Inflammatory macrophage treated with lipopolysaccharide for 4 hours (primary cell): ENCODE measurements around the gene TANC2.

Source experiments
- DNase-seq: peaks from one replicate; pipeline ENCODE4 v3.0.0-alpha.2; 2020

TANC2 gene

GRCh38 chr17:62965686-62966425, at the start of gene TANC2:
Gene TANC2, plus strand, starts transcription at chr17:62966235. Its CDS starts 43,325 bp downstream, at chr17:63009560.
- peak; percentile 63 for DNase-seq

- peak; percentile 38 for DNase-seq
Measured at GRCh38 chr17:62916684-62917571, 49.1 kb upstream of the TANC2 start.

GRCh38 chr17:62919388-62919787, 46.6 kb upstream of the TANC2 start:
- DNase-seq: no peak

GRCh38 chr17:62920300-62920699, 45.7 kb upstream of the TANC2 start:
- DNase-seq: no peak

- DNase-seq: no peak
Measured at GRCh38 chr17:62921817-62922216, 44.2 kb upstream of the TANC2 start.

- no peak for DNase-seq
Measured at GRCh38 chr17:62923258-62924150, 42.5 kb upstream of the TANC2 start.

- DNase-seq: no peak
Measured at GRCh38 chr17:62925267-62925836, 40.7 kb upstream of the TANC2 start.

- no peak for DNase-seq
Measured at GRCh38 chr17:62927083-62927482, 39.0 kb upstream of the TANC2 start.

GRCh38 chr17:62929320-62929719, 36.7 kb upstream of the TANC2 start:
- DNase-seq: no peak

- DNase-seq: no peak
Measured at GRCh38 chr17:62931101-62931500, 34.9 kb upstream of the TANC2 start.

GRCh38 chr17:62933501-62934385, 32.3 kb upstream of the TANC2 start:
- no peak for DNase-seq

- no peak for DNase-seq
Measured at GRCh38 chr17:62935098-62935497, 30.9 kb upstream of the TANC2 start.

- DNase-seq: no peak
Measured at GRCh38 chr17:62935523-62935922, 30.5 kb upstream of the TANC2 start.

GRCh38 chr17:62937606-62938005, 28.4 kb upstream of the TANC2 start:
- no peak for DNase-seq

GRCh38 chr17:62941358-62941991, 24.6 kb upstream of the TANC2 start:
- DNase-seq: no peak

- DNase-seq: no peak
Measured at GRCh38 chr17:62948370-62948769, 17.7 kb upstream of the TANC2 start.

GRCh38 chr17:62949036-62949435, 17.0 kb upstream of the TANC2 start:
- DNase-seq: no peak

GRCh38 chr17:62950067-62950466, 16.0 kb upstream of the TANC2 start:
- DNase-seq: no peak

GRCh38 chr17:62955841-62956352, 10.1 kb upstream of the TANC2 start:
- no peak for DNase-seq

- DNase-seq: no peak
Measured at GRCh38 chr17:62963296-62963695, 2.7 kb upstream of the TANC2 start.

- no peak for DNase-seq
Measured at GRCh38 chr17:62964506-62964905, 1.5 kb upstream of the TANC2 start.
